Urothelium cell line (cell line): Measurements from ENCODE around the gene INSYN2B.

Experiments
- DNase-seq: peaks from one replicate; pipeline ENCODE4 v3.0.0; 2011; ENCODE audit warnings: low spot score, mixed read lengths
- FAIRE-seq: peaks from 2 replicates; lab custom pipeline; 2011; peaks lifted over from hg19 to GRCh38; lab: Jason Lieb, UNC

The INSYN2B gene

GRCh38 chr5:169938439-169938838 lies 41.9 kb downstream of the INSYN2B start:
- DNase-seq (no peak), FAIRE-seq (no peak)

GRCh38 chr5:169935762-169936161 lies 44.5 kb downstream of the INSYN2B start:
- no peak for DNase-seq
- FAIRE-seq = no peak

GRCh38 chr5:169934990-169935389 lies 45.3 kb downstream of the INSYN2B start:
- FAIRE-seq (no peak), DNase-seq (no peak)

GRCh38 chr5:169933616-169934015 lies 46.7 kb downstream of the INSYN2B start:
- DNase-seq (no peak), FAIRE-seq (no peak)

GRCh38 chr5:169933127-169933526 lies 47.2 kb downstream of the INSYN2B start:
- DNase-seq (no peak), FAIRE-seq (no peak)

- DNase-seq (no peak), FAIRE-seq (no peak)
Observed at GRCh38 chr5:169923988-169924387, 56.3 kb downstream of the INSYN2B start.

GRCh38 chr5:169922474-169922873 lies 57.8 kb downstream of the INSYN2B start:
- DNase-seq (no peak), FAIRE-seq (no peak)

- DNase-seq (no peak), FAIRE-seq (no peak)
Observed at GRCh38 chr5:169921949-169922348, 58.3 kb downstream of the INSYN2B start.

- no peak for DNase-seq
- no peak for FAIRE-seq
Observed at GRCh38 chr5:169921384-169921783, 58.9 kb downstream of the INSYN2B start.

GRCh38 chr5:169920474-169920873 lies 59.8 kb downstream of the INSYN2B start:
- no peak for FAIRE-seq

GRCh38 chr5:169918228-169918627 lies 62.1 kb downstream of the INSYN2B start:
- no peak for FAIRE-seq

More at GRCh38 chr5:169920474-169920873, 59.8 kb downstream of the INSYN2B start:
- DNase-seq = no peak

GRCh38 chr5:169917500-169917899 lies 62.8 kb downstream of the INSYN2B start:
- FAIRE-seq = no peak
- no peak for DNase-seq

More at GRCh38 chr5:169918228-169918627, 62.1 kb downstream of the INSYN2B start:
- no peak for DNase-seq

GRCh38 chr5:169914766-169915165 lies 65.5 kb downstream of the INSYN2B start:
- no peak for FAIRE-seq
- DNase-seq = no peak

GRCh38 chr5:169913479-169913878 lies 66.8 kb downstream of the INSYN2B start:
- FAIRE-seq (no peak), DNase-seq (no peak)

- DNase-seq (no peak), FAIRE-seq (no peak)
Observed at GRCh38 chr5:169911448-169912212, 68.7 kb downstream of the INSYN2B start.

- FAIRE-seq = no peak
Observed at GRCh38 chr5:169910393-169910792, 69.9 kb downstream of the INSYN2B start.

GRCh38 chr5:169909945-169910344 lies 70.3 kb downstream of the INSYN2B start:
- DNase-seq (no peak), FAIRE-seq (no peak)

More at GRCh38 chr5:169910393-169910792, 69.9 kb downstream of the INSYN2B start:
- no peak for DNase-seq

GRCh38 chr5:169908864-169909263 lies 71.4 kb downstream of the INSYN2B start:
- DNase-seq (no peak), FAIRE-seq (no peak)

GRCh38 chr5:169906745-169907649 lies 73.3 kb downstream of the INSYN2B start:
- no peak for DNase-seq
- FAIRE-seq = no peak

- DNase-seq = no peak
- no peak for FAIRE-seq
Observed at GRCh38 chr5:169905017-169905416, 75.3 kb downstream of the INSYN2B start.

GRCh38 chr5:169904508-169904907 lies 75.8 kb downstream of the INSYN2B start:
- FAIRE-seq (no peak), DNase-seq (no peak)

GRCh38 chr5:169904059-169904458 lies 76.2 kb downstream of the INSYN2B start:
- FAIRE-seq (no peak), DNase-seq (no peak)
